Suppressor macrophage treated with lipopolysaccharide for 1 hour (primary cell): ENCODE data around the gene TBC1D1.

Experiments used
- DNase-seq, 3 donors: peaks; one replicate each; pipeline ENCODE4 v3.0.0-alpha.2; 2020 to 2022

TBC1D1 gene

DNA sequence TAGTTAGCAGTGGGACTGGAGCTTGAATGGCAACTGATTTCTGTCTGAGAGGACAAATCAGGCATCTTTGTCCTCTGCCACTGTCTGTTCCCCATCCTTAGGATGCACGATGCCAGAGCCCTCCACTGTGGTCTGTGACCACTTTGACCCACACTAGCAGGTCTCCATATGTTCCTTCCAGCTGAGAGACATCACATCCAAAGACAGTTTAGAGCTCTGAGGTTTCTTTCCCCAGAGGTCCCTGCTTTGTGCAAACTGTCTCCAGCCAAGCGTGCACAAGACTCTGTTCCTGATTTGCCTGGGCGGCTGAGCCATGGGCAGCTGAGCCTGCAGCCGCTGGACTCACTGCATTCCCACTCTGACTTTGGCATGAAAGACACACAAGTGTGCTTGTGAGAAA is 167.3 kb downstream of the TBC1D1 start:
- DNase-seq = no peak

DNA sequence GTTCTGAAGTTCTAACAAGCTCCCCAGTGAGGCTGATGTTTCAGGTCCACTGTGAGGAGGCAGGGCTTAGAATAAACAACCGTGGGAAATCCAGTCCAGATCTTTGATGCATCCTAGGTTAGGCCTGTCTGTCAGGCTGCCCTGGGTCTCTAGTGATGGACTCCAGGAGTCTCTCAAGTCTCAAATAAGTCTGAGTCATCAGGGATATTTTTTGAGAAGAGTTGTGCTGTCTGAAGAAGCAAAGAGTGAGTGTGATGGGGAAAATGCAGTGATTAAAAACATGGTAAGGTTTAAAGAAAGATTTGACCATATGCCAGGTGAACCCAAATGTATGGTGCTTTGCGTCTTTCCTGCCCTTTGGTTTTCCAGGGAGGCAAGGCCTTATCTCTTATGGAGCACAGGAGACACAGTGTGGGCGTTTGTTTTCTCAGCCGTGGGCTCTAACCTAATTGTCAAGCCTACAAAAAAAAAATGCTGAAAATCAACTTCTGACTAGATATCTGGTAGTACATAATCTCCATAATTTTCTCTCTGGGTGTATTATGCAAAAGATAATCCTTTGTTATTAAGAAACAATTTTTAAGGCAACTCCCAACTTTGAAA is 170.0 kb downstream of the TBC1D1 start:
- no peak for DNase-seq

DNA sequence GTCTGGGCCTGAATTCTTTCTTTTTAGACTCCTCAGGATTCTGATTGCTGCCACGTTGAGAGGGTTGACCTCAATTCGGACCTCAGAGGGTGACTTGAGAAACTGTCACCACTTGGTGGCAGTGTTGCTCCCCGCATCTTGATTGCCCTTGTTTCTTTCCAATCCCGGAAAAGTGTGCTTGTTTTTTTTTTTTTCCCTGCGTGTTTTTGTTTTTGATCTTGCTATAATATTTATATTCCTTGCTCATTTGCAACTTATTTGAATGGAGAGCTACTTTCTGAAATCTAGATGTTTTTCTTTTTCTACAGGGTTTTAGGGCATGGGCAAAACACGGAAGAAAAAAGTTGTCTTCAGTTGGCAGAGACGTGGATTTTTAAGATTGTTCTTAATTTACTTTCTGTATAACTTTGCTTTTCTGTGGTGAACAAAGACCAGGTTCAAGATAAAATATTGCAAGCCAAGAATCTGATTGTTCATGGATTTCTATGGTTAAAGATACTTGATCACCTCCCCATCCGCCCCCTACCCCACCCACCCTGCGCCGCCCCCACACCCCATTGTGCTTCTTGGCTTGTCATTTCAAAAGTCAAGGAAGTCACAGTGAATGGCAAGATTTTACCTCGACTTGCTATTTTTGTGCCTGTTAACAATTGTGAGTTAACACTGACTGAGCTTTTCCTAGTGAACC is 171.3 kb downstream of the TBC1D1 start:
- DNase-seq = peak; percentile 84 to 90 (median 87)

DNA sequence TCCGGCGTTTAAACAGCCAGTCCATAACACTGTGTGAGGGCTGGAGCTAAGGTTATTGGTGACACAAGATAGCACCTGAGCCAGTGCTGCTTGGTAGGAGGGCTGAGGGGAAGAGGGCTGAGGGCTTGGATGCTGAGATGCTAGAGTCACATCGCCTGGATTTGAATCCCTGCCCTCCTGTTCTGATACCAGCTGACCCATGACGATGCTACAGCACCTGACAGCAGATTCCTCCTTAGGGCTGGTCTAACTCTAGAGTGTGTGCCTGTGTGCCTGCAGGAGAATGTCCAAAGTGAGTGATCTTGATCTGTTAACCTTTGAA is 171.9 kb downstream of the TBC1D1 start:
- DNase-seq = no peak

DNA sequence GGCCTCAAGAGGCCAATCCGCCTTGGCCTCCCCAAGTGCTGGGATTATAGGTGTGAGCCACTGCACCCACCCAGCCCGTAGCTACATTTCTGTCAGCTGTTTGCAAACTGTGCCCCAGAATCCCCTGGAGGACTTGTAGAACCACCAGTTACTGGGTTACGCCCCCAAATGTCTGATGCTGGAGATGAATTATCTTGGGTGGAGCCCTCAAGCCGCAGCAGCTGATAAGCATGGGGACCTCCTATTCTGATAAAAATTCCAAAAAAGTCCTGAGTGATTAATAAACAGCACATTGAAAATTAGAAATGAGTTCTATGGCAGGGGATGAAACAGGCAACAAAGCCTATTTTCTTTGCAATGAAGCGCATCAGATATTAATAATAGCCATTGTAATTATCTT is 174.3 kb downstream of the TBC1D1 start:
- no peak for DNase-seq

DNA sequence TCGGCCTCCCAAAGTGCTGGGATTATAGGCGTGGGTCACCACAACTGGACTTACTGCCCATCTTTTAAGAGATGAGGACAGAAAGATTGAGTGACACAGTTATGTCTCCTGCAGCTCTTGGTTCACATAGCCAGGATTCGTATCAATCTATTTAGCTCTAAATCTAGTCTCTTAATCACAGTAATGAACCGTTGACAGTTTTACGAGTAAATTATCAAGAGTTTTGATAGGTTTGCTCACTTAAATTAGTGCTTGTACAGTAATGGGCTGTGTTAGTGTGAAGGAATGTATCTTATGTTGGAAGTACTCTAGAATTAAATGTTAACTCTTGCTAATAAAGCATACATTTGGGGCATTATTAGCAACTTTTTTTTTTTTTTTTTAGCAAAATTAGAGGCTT is 175.0 kb downstream of the TBC1D1 start:
- no peak for DNase-seq

DNA sequence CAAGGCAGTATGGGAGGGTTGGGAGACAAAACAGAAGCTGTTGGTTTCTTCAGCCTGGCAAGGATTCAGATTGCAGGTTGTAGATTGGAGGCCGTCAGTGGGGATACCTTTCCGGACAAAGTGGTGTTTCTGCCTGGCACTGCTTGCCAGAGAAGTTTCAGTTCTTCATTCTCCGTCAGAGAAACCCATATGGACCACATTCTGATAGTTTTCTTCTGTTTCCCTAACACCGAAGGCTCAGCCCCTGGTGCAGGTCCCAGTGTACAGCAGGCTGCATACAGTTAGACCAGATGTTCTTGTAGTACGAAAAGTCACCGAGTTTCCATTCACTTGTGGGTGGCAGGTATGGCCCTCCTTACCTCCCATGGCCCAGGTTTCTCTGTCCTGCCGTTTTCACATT is 176.6 kb downstream of the TBC1D1 start:
- DNase-seq = no peak

DNA sequence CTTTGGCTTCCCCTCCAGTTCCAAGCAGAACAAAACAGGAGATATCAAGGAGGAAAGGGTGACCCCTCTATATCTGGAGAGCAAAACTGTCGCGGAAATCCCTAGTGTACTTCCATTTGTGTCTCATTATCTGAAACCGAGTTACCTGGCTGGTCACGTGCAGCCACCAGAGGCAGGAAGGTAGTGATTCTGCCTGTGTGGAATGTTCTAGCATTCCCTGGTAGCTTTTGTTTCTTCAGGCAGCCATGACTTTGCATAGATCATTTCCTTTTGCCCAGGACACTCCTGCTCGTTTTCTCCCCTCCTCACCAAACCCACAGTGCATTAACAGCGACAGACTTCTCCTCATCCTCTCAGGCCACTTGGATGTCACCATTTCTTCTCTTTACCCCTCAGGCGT is 177.2 kb downstream of the TBC1D1 start:
- no peak for DNase-seq

DNA sequence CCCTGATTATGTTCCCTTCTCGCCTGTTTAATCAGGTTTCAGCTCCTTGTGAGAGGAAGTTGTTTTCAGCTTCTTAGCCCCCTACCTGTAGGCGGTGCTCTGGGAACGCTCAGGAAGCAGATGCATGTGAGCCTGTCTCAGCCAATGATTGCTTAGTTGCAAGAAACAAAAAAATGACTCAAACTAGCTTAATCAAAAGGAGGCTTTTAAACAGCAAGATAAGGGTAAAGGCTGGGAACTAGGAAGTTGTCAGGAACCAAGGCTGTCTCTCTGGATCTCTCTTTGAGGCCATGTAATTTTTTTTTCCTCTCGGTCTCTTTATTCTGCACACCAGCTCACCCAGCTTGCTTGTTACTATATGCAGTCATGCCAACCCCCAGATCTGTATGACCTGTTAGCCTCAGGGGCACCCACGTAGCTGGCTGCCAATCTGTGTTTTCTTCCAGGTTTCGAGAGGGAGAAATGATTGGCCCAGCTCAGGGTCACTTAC is 178.4 kb downstream of the TBC1D1 start:
- peak; percentile 62 to 82 (median 81) for DNase-seq

DNA sequence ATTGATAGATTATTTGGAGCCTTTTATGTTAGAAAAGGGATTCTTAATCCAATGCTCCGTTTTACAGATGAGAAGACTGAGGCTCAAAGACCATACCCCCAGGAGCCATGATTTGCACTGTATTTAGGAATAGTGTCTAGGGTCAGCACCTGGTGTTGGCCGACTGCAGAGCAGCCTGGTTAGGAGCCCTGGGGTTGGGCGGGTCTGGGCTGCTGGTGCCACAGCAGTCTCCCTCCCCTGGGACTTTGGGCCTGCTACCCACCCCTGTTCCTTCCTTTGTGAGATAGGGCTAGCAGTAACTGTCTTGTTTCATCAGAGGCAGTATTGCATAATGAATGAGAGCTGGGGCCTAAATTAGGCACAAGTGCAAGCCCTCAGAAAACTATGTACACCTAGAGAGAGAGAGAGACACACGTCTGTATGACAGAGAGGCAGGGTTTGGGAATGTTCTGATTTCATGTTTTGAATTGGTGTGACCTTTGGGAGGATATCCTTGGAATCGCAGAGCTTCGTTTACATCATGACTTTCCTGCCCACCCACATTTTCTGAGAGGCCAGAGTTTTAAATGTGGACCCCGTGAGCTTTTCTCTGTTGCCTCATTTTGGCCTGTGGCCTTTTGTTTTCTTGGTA is 181.0 kb downstream of the TBC1D1 start:
- peak; percentile 77 to 84 (median 82) for DNase-seq

DNA sequence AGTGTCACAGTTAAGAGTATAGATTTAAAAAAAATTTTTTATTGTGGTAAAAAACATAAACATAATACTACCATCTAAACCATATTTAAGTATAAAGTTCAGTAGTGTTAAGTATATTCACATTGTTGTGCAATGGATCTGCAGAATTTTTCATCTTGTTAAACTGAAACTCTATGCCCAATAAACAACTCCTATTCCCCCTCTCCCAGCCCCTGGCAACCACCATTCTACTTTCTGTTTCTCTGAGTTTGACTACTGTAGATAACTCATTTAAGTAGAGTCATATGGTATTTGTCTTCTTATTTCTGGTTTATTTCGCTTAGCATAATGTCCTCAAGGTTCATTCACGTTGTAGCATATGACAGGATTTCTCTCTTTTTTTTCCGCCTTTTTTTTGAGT is 181.7 kb downstream of the TBC1D1 start:
- peak in 2 of 3 donors; percentile 43 to 64 for DNase-seq

DNA sequence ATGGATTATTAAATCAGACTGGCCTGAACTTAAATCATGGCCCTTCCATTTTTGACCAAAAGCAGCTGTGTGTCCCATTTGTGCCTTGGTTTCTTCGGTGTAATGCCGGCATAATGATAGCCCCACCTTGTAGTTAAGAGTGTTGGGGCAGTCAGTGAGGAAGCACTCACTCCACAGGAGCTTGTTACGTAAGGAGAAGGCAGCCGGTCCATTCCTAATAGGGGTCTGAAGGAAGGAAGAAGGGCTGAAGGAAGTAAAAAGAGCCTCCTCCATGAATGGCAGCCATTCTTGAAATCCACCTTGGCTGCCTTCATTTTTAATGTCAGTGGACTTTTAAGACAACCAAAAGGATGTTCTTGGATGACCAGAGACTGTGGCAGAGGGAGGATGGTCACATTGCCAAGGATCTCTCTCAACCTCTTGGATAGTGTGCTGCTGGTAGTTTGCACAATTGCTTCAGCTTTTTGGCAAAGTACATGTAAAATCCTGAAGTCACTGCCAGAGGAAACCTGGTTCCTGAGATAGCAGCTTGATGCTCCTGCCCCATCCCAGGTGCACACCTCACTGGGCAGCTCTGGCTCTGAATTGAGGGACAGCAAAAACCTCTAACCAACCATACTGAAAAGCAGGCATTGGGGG is 182.8 kb downstream of the TBC1D1 start:
- no peak for DNase-seq

DNA sequence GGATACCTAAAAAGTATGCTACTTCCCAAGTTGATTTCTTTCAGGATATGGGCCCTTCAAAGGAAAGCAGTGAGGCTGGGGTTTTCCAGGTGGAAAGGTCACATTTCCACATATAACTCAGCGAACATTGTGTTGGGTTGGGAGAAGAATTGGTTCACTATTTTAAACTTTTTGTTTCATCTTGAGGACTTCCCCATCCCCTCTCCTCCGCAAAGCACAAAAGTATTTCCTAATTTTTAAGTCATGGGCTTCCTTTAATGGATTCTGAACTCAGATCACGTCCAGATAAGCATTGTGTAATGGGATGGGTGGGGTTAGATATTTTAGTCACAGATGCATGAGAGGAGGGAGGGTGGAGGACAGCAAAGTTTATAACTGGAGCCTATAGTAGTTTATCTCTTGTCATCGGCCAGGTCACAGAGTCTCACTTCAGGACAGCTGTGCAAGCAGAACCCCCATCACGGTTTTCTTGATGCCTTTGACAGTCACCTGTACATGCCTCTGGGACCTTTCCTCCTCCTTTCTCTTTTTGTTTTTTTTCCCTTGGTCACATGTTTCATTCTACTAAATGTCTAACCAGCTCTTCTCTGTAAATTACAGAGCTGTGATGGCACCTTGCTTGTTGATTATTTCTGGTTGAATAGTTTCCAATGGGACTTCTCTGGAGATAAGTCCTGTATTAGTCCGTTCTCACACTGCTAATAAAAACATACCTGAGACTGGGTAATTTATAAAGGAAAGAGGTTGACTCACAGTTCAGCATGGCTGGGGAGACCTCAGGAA is 184.7 kb downstream of the TBC1D1 start:
- DNase-seq = peak; percentile 89 to 98 (median 97)

DNA sequence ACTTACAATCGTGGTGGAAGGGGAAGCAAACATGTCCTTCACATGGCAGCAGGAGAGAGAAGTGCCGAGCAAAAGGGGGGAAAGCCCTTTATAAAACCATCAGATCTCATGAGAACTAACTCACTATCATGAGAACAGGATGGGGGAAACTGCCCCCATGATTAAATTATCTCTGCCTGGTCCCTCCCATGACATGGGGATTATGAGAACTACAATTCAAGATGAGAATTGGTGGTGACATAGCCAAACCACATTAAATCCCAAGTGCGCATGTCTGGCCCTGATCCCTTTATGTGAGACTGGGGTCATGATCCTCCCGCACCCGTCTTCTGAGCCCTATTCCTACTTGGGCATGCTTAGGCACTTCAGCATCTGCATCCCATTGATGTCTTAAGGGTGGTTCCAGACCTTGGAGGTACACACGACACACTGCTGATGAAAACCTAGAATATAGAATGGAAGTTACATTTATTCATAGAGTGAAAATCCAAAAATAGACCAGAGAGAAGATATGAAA is 185.3 kb downstream of the TBC1D1 start:
- DNase-seq = peak; percentile 61 to 65 (median 63)

DNA sequence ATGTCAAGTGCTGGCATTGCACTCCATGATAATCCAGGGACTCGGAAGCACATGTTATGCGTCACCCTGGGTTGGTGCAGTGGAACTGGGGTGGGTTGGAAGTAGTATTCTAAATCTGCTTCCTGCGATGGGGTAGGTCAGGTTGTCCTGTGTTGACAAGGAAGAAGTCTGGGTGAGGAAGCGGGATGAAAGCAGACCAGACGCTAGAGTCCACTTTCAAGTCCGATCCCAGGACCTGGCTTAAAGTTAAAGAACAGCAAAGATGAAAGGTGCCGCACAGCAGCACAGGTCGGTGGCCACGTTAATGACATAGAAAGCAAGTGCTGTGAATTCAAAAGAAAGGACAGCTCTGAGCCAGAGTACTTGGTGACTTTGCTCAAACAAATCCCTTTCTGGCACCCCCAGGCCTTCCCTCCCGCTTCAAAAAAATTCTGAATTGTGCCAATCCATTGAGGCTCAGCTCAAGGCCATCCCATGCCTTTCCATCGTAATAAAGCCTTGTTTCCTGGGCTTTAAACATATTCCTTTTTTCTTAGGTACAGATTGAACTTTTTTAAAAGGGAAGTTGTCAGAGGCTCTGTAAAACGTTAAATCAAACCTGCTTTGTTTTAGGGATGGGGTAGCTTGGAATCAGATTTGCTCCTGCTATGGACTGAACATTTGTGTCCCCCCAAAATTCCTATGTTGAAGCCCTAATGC is 187.1 kb downstream of the TBC1D1 start:
- DNase-seq = no peak

DNA sequence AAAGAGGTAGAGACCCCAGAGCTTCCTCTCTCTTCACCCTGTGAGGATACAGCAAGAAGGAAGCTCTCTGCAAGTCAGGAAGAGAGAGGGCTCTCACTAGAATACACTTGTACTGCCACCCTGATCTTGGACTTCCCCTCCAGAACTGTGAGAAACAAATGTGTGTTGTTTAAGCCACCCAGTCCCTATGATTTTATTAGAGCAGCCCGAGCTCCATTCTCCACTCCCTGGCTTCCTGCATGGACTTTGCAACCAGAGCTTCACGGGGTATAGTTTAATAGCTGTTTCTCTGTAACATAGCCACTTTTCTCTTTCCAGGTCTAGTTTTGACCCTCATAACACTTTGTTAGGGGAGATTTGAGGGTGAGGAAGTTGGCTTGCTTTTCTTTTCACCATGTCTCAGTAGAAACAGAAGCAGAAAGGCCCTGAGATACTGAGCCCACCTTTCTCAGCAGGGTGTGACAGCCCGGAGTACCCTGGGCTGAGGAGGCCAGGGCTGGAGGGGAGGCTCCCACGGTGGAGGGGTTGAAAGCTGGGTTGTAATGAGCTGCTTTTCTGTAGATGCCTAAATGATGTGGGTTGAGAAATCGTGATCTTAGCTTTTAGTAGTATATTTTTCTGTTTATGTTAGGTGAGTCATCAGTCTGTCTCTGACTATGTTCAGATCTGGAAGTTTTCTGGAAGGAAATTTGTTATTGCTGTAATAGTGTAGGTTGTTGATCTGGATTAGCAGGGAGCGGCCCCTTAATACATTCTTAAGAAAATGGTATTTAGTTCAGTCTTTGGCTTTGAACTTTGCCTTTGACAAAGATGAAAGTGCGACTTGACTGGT is 187.9 kb downstream of the TBC1D1 start:
- peak; percentile 73 to 92 (median 90) for DNase-seq

DNA sequence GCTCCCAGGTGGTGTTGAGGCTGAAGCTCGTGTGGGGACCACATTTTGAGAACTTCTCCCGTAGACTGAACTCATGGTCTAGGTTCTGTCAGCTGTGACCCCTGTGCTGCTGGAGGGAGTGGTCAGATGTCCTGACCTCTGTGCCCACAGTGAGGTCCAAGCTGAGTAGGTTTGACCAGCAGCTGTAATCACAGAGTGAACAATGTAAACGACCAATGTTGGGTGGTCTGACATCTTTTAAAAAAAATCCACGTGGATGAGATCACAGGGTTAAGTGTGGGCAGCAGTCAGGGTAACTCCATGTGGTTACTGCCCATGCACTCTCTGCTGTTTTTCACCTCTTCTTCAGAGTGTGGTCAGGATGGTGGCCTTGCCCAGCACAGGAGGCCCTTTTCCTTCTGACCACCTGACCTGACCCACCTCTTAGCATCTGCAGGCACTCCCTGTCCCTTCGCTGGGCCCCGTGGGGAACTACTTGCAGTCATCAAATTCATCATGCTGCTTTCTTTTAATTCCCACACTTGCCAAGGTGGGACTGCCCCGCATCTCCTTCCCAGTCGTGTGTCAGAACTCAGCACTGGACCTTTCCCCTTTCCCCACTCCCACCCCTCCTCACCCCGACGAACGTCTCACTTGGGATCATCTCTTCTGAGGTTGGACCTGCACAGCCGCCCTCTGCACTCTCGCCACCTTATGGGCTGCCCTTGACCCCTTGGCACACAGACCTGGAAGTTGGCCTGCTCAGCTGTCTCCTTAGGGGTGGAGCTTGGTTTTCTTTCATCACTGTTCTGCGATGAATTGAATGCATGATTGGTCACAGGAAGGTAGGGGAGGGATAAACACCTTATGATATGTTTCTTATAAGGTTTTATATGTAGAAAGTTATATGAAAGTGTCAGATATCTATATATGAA is 189.4 kb downstream of the TBC1D1 start:
- DNase-seq = peak; percentile 49 to 67 (median 65)

DNA sequence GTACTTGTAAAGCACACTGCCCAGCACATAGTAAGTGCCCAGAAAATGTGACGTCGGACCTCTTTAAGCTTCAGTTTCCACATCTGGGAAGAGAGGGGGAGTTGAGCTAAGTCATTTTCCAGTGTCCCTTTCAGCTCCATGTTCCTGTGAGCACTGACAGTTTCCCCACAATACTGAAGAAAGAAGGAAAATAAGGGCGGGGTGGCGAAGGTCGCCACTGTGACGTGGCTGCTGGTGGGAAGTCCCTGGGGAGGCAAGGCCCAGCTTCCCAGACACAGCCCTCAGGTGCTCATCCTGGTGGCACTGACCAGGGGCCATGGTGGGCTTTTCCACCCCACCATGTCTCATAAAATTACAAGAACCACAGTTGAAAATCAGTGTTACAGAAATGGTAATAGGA is 191.1 kb downstream of the TBC1D1 start:
- DNase-seq = peak; percentile 85 to 90 (median 88)

DNA sequence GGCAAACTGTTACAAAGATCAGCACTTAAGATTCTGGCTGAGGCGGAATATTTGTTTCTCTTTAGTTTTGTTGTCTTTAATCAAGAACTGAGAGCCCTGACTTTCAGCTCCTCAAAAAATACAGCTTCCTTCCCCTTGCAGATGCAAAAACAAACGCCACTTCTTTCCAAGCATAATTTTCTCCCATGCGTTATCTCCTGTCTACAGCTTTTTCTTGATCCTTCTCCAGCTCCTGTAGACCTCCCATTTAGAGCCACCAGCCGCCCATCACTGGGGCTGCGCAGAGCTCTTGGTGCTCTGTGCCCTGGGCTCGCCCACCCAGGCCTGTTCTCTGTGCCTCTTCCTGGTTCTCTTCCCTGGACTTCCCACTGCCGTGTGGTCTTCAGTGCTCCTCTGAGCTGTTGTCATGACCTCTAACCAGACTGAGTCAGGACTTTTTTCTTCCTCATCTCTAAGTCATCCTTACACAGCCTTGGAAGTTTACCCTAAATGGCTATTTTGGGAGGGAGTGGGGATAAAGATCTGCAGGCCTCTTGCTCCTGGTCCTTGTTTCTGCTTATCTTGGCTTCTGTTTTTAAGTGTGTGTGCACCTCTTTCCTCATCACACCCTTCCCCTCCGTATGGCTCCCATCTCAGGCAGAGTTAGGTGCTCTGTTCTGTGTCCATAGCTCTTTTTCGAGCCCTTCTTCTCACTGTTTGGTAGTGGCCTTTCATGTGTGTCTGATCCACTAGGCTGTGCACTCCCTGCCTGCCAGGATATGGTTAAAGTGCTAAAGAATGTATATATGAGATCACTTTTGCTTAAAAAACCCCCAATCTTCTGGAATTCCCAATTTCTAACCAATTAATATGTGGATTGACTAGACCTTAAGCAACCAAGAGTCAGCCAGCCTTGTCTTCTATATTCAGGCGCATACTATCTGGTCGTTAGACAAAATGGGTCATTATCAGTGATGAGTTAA is 191.8 kb downstream of the TBC1D1 start:
- DNase-seq = peak; percentile 93 to 97 (median 95)
